ENCODE results near the gene HYAL1. TPM values are rescaled to one million over a fixed set of nuclear protein-coding genes. Genes with fewer than 3 reads are reported as not detected.

Gene HYAL1
- total and polyA plus RNA-seq, 3 experiments from 2014 or later = 0.13 to 0.81 TPM; not detected in 1

GRCh38 chr3:50325497-50326181 is 22.3 kb upstream of the HYAL1 start:
- no peaks in the 10 kb centered on the region for H3K9me3 Mint-ChIP-seq
- H3K27me3 Mint-ChIP-seq = peaks cover 0 to 1% of the 10 kb centered on the region in 2 donors
- Histone ChIP-seq H3K36me3 (ENCODE audit: insufficient read depth, low read length) (peaks cover 15% of the 10 kb centered on the region), H3K9me3 (ENCODE audit: low read length) (no peaks in the 10 kb centered on the region), H3K4me1 (ENCODE audit: insufficient read depth, low read length) (peaks cover 24% of the 10 kb centered on the region), H3K4me3 (ENCODE audit: low read length) (no peak overlapping the region), H3K27me3 (ENCODE audit: insufficient read depth, low read length, poor library complexity, severe bottlenecking) (no peaks in the 10 kb centered on the region), H3K27ac (ENCODE audit: low read depth, low read length) (no peak overlapping the region)
- H3K4me1 Mint-ChIP-seq = peaks cover 20 to 40% (median 26%) of the 10 kb centered on the region in 3 donors
- peaks cover 0 to 41% (median 0%) of the 10 kb centered on the region in 3 donors for H3K36me3 Mint-ChIP-seq
- no peak for DNase-seq
- H3K4me3 Mint-ChIP-seq = peak overlapping the region in 3 of 7 donors; percentile 47 to 85 (median 76)
- H3K27ac Mint-ChIP-seq = peak overlapping the region in 5 of 8 donors; percentile 45 to 80 (median 66)
- POLR2A ChIA-PET = interaction anchor here (3.9 kb wide), 1 partner anchor 12 kb away, joined by 57 read pairs; no protein-coding TSS in a partner anchor
- CTCF ChIA-PET = interaction anchor here (1.0 to 3.3 kb wide), 4 partner anchors 11 to 26 kb away, joined by 3 to 22 read pairs (median 12); partner anchors contain the start of genes HYAL3 and NAA80

GRCh38 chr3:50325113-50325480 is 21.7 kb upstream of the HYAL1 start:
- Mint-ChIP-seq H3K9me3 (no peaks in the 10 kb centered on the region), H3K36me3 (peaks cover 0 to 35% (median 0%) of the 10 kb centered on the region in 3 donors), H3K27ac (peak overlapping the region in 5 of 8 donors; percentile 33 to 80 (median 70)), H3K4me1 (peaks cover 25 to 45% (median 31%) of the 10 kb centered on the region in 3 donors), H3K27me3 (peaks cover 0 to 1% of the 10 kb centered on the region in 2 donors), H3K4me3 (peak overlapping the region in 3 of 7 donors; percentile 47 to 85 (median 76))
- ChIA-PET POLR2A (no interaction called here), CTCF (interaction anchor here (1.0 to 3.3 kb wide), 11 partner anchors 11 to 131 kb away, joined by 3 to 22 read pairs (median 4); partner anchors contain the start of genes HYAL3 and NAA80)
- Histone ChIP-seq H3K27ac (ENCODE audit: low read depth, low read length) (no peak overlapping the region), H3K4me3 (ENCODE audit: low read length) (no peak overlapping the region), H3K9me3 (ENCODE audit: low read length) (no peaks in the 10 kb centered on the region), H3K27me3 (ENCODE audit: insufficient read depth, low read length, poor library complexity, severe bottlenecking) (no peaks in the 10 kb centered on the region), H3K36me3 (ENCODE audit: insufficient read depth, low read length) (peaks cover 11% of the 10 kb centered on the region), H3K4me1 (ENCODE audit: insufficient read depth, low read length) (peaks cover 29% of the 10 kb centered on the region)
- no peak for DNase-seq

- H3K36me3 ChIP-seq (ENCODE audit: insufficient read depth, low read length) = peaks cover 6% of the 10 kb centered on the region
- H3K4me3 ChIP-seq (ENCODE audit: low read length) = no peak overlapping the region
- no peaks in the 10 kb centered on the region for H3K9me3 ChIP-seq (ENCODE audit: low read length)
- Mint-ChIP-seq H3K27ac (peak overlapping the region; percentile 31 to 89 (median 64)), H3K27me3 (peaks cover 0 to 1% of the 10 kb centered on the region in 2 donors), H3K9me3 (no peaks in the 10 kb centered on the region), H3K4me3 (peak overlapping the region in 2 of 7 donors; percentile 5 to 85), H3K36me3 (peaks cover 0 to 30% (median 0%) of the 10 kb centered on the region in 3 donors), H3K4me1 (peaks cover 30 to 51% (median 36%) of the 10 kb centered on the region in 3 donors)
- ChIA-PET POLR2A (interaction anchor here (2.0 kb wide), 1 partner anchor 13 kb away, joined by 6 read pairs; no protein-coding TSS in a partner anchor), CTCF (interaction anchor here (0.8 to 3.3 kb wide), 18 partner anchors 8 to 130 kb away, joined by 3 to 22 read pairs (median 4); partner anchors contain the start of genes HYAL3 and NAA80)
- no peaks in the 10 kb centered on the region for H3K27me3 ChIP-seq (ENCODE audit: insufficient read depth, low read length, poor library complexity, severe bottlenecking)
- DNase-seq = peak; percentile 39 to 75 (median 50)
- no peak overlapping the region for H3K27ac ChIP-seq (ENCODE audit: low read depth, low read length)
- H3K4me1 ChIP-seq (ENCODE audit: insufficient read depth, low read length) = peaks cover 35% of the 10 kb centered on the region
Observed at GRCh38 chr3:50324351-50325112, 21.2 kb upstream of the HYAL1 start.

- peak overlapping the region in 5 of 8 donors; percentile 38 to 84 (median 71) for H3K27ac Mint-ChIP-seq
- H3K27me3 Mint-ChIP-seq = peaks cover 0 to 1% of the 10 kb centered on the region in 2 donors
- Histone ChIP-seq H3K4me1 (ENCODE audit: insufficient read depth, low read length) (peaks cover 34% of the 10 kb centered on the region), H3K27ac (ENCODE audit: low read depth, low read length) (no peak overlapping the region), H3K4me3 (ENCODE audit: low read length) (no peak overlapping the region), H3K27me3 (ENCODE audit: insufficient read depth, low read length, poor library complexity, severe bottlenecking) (no peaks in the 10 kb centered on the region), H3K9me3 (ENCODE audit: low read length) (no peaks in the 10 kb centered on the region), H3K36me3 (ENCODE audit: insufficient read depth, low read length) (peaks cover 4% of the 10 kb centered on the region)
- POLR2A ChIA-PET = interaction anchor here (0.6 to 2.0 kb wide), 2 partner anchors 14 to 35 kb away, joined by 3 to 6 read pairs; no protein-coding TSS in a partner anchor
- H3K4me1 Mint-ChIP-seq = peaks cover 35 to 58% (median 43%) of the 10 kb centered on the region in 3 donors
- peak overlapping the region in 1 of 7 donors; percentile 81 for H3K4me3 Mint-ChIP-seq
- no peaks in the 10 kb centered on the region for H3K9me3 Mint-ChIP-seq
- CTCF ChIA-PET = interaction anchor here (0.8 to 3.3 kb wide), 16 partner anchors 9 to 129 kb away, joined by 3 to 22 read pairs (median 4); partner anchors contain the start of genes HYAL3 and NAA80
- DNase-seq = no peak
- peaks cover 0 to 27% (median 0%) of the 10 kb centered on the region in 3 donors for H3K36me3 Mint-ChIP-seq
Observed at GRCh38 chr3:50323614-50324199, 20.3 kb upstream of the HYAL1 start.

GRCh38 chr3:50323092-50323600 is 19.8 kb upstream of the HYAL1 start:
- Mint-ChIP-seq H3K4me3 (peak overlapping the region in 6 of 7 donors; percentile 8 to 81 (median 46)), H3K36me3 (peaks cover 0 to 24% (median 0%) of the 10 kb centered on the region in 3 donors), H3K27me3 (peaks cover 0 to 1% of the 10 kb centered on the region in 2 donors), H3K9me3 (no peaks in the 10 kb centered on the region), H3K4me1 (peaks cover 34 to 58% (median 43%) of the 10 kb centered on the region in 3 donors), H3K27ac (peak overlapping the region in 6 of 8 donors; percentile 43 to 84 (median 70))
- H3K9me3 ChIP-seq (ENCODE audit: low read length) = no peaks in the 10 kb centered on the region
- peaks cover 29% of the 10 kb centered on the region for H3K4me1 ChIP-seq (ENCODE audit: insufficient read depth, low read length)
- no peak for DNase-seq
- H3K27ac ChIP-seq (ENCODE audit: low read depth, low read length) = no peak overlapping the region
- no peak overlapping the region for H3K4me3 ChIP-seq (ENCODE audit: low read length)
- ChIA-PET CTCF (interaction anchor here (1.1 to 2.0 kb wide), 6 partner anchors 9 to 128 kb away, joined by 3 to 9 read pairs (median 6); partner anchors contain the start of genes HYAL3 and NAA80), POLR2A (interaction anchor here (2.0 kb wide), 1 partner anchor 14 kb away, joined by 6 read pairs; no protein-coding TSS in a partner anchor)
- H3K27me3 ChIP-seq (ENCODE audit: insufficient read depth, low read length, poor library complexity, severe bottlenecking) = no peaks in the 10 kb centered on the region
- H3K36me3 ChIP-seq (ENCODE audit: insufficient read depth, low read length) = peaks cover 4% of the 10 kb centered on the region

GRCh38 chr3:50322386-50323091 is 19.2 kb upstream of the HYAL1 start, which contains the start of gene HYAL2:
Gene HYAL2 (minus strand): TSS chr3:50322745. CDS start chr3:50320489, 2,256 bp downstream.
- Histone ChIP-seq H3K27ac (ENCODE audit: low read depth, low read length) (peak within 1 kb of the TSS; percentile 88), H3K4me1 (ENCODE audit: insufficient read depth, low read length) (peaks cover 28% of the 10 kb centered on the region), H3K27me3 (ENCODE audit: insufficient read depth, low read length, poor library complexity, severe bottlenecking) (no peaks in the 10 kb centered on the region), H3K9me3 (ENCODE audit: low read length) (no peaks in the 10 kb centered on the region), H3K4me3 (ENCODE audit: low read length) (peak within 1 kb of the TSS; percentile 91), H3K36me3 (ENCODE audit: insufficient read depth, low read length) (peaks cover 4% of the 10 kb centered on the region)
- DNase-seq = no peak
- Mint-ChIP-seq H3K36me3 (peaks cover 0 to 21% (median 0%) of the 10 kb centered on the region in 3 donors), H3K27me3 (peaks cover 0 to 1% of the 10 kb centered on the region in 2 donors), H3K4me1 (peaks cover 33 to 59% (median 44%) of the 10 kb centered on the region in 3 donors), H3K27ac (peak within 1 kb of the TSS; percentile 78 to 98 (median 90)), H3K9me3 (no peaks in the 10 kb centered on the region), H3K4me3 (peak within 1 kb of the TSS; percentile 80 to 93 (median 87))
- ChIA-PET CTCF (interaction anchor here (1.4 to 2.0 kb wide), 7 partner anchors 10 to 76 kb away, joined by 3 to 9 read pairs (median 5); partner anchors contain the start of genes CYB561D2, HYAL3, NAA80 and NPRL2), POLR2A (interaction anchor here (1.4 to 2.0 kb wide), 3 partner anchors 15 to 28 kb away, joined by 4 to 6 read pairs (median 4); partner anchors contain the start of genes CYB561D2, HYAL3, NAA80 and NPRL2)

All from CD8-positive, alpha-beta memory T cell (primary cell).